Middle frontal gyrus (tissue), 1 donor: ENCODE results near the gene GJA9.
A peak's percentile ranks its signal among the peaks of the same experiment; 100 is the strongest.
"Not testable (repeated sequence)": the region's sequence is repeated elsewhere in the genome, so short reads cannot be mapped to it uniquely, and the experiment has no call there.

ENCODE experiments used
- DNase-seq: peaks from one replicate; pipeline ENCODE4 v3.0.0-alpha.2; 2015; ENCODE audit warnings: low spot score; ENCODE audit errors: extremely low spot score

The GJA9 gene

DNA sequence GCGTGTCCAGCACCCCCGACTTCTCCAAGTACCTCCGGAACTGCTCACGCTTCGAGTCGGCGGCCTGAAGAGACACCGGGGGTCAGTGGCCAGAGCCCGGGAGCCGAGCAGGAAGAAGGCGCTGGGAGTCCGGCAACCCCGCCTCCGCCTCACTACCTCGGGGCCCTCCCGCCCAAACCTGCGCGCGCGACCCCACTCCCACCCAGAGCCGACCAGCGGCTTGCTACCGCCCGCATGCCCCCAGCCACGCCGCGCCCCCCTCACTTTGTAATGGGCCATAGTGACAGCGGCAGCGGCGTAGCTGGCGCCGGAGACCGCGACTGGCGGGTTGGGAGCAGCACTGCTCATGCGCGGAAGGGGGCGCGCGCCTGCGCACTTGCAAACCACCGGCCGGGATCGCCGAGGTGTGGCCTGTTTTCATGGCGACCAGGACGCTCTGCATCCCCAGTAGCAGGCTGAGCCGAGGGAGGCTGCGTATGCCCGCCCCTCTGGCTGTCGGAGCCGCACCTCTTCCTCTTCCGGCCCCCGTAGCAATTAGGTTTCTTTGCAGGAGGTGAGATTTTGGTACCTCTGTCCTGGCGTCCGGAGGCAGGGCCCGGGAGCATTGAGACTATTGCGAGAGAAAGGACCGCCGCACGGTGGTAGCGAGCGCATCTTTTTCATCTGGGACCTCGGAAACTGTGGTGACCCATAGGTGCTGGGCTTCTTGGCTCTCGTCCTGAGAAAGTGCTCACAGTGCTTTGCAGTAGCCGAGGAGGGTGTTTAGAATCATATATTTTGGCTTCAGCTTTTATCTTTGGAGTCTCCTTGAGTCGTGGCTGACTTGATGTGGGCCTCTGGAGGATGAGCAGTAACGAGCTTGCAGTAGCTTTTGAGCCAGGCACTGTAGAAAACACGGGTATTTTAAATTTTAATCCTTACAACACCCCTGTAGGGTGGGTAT lies 8.1 kb downstream of the GJA9 start, which contains the start of gene MYCBP:
Gene MYCBP (minus strand): TSS at position 322 of the 943 bp plus-strand sequence. CDS start 43 bp downstream, at position 279.
- DNase-seq, result peak; percentile 89

DNA sequence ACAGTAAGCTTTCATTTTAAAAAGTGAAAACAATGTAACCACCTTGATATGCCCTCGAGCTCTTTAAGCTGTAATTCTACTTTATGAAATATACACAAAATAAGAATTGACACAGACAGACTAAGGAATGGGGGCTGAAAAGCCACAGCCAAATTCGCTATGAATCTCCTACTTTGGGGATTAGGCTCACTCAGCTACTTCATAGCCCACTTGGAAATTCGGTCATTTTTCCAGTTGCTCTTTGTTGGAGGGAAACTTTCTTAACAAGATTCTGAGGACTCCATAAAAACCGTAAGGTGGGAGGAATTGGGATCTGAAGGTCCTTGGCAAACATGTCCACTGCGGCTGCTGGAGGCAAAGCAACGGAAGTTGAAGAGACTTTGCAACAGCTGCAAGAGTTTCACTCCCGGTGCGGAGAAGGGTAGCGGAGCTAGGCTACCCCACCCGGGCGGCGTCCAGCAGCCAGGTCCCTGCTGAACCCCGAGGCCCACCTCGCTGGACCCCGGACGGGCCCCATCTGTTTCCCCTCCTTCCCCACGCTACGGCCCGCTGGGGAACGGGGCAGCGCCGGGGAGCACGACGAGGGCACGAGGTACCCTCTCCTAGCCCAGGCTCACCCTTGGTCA lies 8.9 kb downstream of the GJA9 start:
- DNase-seq, result no peak

DNA sequence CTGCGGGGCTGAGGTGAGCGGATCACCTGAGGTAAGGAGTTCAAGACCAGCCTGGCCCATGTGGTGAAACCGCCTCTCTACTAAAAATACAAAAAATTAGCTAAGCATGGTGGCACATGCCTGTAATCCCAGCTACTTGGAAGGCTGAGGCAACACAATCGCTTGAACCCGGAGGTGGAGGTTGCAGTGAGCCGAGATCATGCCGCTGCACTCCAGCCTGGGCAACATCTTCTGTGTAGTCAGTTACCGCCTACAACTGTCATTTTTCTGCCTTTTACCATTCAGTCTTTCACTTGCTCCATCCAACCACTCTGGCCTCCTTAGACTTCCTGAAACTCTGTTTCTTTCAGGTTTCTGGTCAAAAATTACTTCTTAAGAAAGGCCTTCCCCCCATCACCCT lies 10.4 kb downstream of the GJA9 start:
- no peak for DNase-seq

DNA sequence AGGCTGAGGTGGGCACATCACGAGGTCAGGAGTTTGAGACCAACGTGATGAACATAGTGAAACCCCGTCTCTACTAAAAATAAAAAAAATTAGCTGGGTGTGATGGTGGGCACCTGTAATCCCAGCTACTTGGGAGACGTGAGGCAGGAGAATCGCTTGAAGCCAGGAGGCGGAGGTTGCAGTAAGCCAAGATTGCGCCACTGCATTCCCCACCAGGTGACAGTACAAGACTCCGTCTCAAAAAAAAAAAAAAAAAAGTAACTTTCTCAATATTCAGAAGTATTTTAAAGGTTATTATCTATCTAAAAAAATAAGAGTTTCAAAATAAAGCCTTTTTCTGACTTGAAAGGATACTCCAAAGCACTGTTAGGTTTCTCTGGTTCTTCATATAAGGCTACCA lies 14.2 kb downstream of the GJA9 start:
- no peak for DNase-seq

DNA sequence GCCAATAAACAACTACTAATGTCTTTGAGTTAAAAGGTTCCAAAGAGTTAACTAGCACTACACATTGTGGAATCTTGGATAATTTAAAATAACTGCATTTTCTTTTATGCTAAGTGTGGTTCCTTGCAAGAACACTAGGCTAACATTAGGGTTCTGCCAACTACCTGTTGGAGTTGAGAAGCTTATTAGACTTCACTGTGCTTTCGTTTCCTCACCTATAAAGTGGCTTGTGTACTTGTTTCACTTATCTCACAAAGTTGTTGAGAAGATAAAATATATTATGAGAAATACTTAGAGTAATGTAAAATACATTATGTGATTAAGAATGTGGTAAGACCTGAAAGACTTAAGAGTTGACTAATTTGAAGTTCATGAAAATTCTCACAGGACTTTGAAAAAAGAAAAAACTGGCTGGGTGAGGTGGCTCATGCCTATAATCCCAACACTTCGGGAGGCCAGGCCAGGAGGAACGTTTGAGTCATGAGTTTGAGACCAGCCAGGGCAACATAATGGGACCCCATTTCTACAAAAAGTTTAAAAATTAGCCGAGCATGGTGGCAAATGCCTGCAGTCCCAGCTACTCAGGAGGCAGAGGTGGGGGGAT lies 16.2 kb downstream of the GJA9 start:
- DNase-seq, result no peak

DNA sequence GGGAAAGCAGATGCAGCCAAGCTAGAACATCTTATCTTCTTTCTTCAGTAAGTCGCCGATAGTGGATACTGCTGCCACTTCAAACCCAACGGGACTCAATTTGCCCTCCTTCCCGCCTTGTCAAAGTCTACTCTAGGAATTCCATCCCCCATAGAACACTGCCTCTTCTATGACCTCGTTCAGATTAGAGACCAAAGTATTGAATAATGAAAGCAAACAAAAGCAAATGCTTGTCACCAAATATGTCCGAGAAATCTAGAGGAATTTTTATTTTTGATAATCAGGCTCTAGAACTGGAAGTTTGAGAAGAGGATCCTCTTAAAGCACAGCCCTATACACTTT lies 21.0 kb downstream of the GJA9 start:
- DNase-seq, result no peak

DNA sequence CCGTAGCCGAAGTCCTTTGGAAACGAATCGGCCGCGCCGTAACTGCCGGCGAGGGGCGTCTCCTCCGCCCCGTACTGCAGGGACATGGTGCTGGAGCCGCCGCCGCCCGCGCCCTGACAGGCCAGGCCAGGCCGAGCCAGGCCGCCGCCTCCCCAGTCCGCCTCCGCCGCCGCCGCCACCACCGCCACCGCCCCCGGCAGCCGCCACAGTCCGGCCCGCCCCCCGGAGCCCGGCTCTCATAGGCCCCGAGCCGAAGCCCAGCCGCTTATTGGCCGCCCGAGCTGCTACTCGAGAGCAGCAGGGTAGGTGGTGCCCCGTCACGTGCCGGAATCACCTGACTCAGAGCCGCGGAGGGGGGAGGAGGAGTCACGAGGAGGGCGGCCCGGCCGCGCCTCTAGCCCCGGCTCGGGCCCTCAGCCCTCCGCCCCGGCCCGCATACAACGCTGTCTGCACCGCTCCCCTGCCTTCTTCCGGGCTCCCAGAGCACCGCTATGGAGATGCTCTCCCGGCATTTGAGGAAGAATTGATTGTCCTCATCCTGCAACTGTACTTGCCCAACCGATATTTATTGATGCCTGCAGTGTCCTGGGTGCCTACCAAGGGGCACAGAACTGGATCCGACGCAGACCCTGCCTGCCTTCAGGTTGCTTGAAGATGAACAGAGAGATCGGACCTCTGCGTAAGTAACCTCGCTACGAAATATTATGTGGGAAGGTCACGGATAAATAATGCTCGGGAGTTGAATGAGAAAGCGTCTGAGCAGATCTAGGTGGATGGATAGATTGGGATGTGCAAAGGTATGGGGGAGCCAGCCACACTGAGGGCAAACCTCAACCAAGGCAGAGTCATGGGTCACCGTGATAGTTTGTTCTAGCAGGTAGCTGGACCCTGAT lies 21.6 kb downstream of the GJA9 start, which contains the start of gene RRAGC:
Gene RRAGC (minus strand): TSS at position 212 of the 893 bp plus-strand sequence. CDS start 126 bp downstream, at position 86.
- peak; percentile 94 for DNase-seq

DNA sequence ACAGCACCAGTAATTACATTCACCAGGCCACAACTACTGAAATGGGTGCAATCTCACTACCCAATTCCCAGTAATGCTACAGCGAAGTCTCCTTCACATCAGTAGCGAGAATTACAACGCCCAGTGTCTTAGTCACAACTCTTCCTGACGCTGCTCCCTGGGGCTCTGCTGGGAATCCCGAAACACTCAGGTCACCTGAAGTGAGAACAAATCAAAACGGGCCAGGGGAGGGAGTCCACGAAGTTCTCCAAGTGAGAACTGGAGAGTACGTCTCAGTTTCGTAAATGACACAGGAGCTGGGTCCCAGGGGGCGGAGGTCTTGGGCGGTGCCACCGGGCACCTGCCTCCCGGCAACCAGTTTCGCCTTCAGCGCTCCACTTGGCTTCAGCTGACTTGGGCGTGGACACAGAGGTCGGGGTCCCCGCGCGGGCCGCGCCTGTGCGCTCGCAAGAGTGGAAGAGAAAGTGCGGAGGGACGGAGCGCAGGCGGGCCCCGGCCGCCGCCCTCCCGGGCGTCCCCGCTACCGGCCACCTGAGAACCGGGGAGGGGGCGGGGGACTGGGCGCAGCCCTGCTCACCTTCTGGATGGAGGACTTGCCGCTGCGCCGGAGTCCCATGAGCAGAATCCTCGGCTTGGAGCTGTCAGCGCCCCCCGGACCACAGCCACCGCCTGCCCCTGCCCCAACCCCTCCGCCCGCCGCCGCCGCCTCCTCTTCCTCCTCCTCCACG lies 22.4 kb downstream of the GJA9 start:
- DNase-seq, result no peak

DNA sequence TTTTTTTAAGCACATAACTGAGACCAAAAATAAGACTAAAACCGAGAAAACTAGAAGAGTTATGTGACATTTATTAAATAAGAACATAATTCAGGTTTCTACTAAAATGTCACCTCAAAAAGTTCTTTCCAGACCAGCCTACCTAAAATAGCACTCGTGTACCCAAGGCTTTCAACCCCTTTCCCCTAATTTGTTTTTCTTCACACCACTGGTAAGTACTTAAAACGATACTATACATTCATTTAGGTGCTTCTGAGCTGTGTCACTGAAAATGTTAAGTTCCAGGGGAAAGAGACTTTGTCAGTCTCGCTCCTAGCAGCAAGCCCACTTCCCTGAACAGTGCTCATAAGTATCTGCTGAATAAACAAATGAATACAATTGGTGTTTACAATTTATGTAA lies 28.6 kb downstream of the GJA9 start:
- DNase-seq, result no peak

DNA sequence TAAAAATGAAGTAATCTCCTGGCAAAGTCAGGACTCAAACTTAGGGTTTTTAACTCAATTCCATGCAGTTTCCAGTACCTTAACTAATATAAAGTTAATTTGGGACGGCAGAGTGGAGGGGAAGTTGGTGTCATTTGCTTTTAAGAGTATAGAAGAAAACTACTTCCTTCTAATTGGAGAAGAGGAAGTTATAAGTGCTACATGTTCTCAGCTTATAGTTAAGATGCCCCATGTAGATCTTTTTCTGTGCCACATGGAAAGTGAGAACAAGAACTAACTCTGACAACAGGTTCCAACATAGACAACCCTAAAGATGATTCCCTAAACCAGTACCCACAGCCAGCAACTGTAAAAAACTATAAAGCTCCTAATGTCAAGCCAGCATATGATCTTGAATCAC lies 33.3 kb downstream of the GJA9 start:
- no peak for DNase-seq

DNA sequence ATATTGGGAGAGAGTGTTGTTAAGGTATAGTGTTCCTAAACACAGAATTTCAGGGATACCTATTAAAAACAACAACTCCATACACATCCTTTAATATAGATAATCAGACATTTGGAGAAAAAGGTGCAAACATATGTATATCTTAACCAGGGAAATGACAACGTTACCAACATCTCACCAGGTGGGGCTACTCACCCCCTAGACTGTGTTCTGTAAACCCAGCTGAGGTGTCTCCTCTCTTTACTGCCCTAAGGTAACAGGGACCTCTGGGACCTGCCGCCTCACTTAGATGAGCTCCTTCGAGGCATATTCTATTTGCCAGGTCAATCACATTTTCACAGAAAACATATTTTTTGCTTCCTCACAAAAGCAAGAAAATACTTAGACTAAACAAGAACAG lies 35.2 kb downstream of the GJA9 start:
- no peak for DNase-seq

DNA sequence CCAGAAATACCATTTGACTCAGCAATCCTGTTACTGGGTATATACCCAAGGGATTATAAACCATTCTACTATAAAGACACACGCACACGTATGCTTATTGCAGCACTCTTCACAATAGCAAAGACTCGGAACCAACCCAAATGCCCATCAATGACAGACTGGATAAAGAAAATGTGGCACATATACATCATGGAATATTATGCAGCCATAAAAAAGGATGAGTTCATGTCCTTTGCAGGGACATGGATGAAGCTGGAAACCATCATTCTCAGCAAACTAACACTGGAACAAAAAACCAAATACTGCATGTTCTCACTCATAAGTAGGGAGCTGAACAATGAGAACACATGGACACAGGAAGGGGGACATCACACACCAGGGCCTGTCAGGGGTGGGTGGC lies 36.3 kb downstream of the GJA9 start:
- not testable (repeated sequence) for DNase-seq

DNA sequence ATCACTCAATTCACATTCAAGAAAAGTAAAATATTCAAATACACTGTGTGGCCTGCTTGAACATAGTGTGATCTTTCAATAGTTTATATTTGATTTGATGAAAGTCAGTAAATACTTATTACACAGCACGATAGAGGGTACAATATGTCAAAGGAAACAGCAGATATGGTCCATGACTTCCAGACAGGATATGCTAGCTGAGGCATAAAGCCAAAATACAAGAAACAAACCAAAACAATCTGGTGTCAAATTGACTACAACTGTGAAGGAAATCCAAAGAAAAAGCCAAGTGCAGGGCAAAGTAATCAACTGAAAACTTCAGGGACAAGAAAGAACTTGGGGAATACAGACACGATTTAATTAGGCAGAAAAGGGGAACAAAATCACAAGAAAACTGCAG lies 41.1 kb downstream of the GJA9 start:
- DNase-seq, result no peak

DNA sequence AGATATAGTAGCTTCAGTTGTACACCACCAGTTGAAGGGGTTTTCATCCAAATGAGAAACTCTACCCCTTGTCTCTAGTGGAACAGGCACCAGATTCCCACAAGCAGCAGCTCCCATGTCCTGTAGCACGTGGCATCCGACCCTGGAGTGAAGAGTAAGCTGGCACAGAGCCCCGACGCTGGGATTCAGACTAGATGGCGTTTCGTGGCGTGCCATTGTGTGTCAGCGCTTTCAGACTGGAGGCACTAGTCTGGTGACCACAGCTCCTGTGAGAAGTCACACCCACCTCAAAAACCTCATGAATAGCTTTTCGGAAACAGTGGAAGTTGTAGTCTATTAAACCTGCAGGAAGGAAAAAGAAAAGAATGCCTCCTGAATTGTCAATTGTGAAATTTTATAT lies 42.0 kb downstream of the GJA9 start:
- DNase-seq, result no peak

DNA sequence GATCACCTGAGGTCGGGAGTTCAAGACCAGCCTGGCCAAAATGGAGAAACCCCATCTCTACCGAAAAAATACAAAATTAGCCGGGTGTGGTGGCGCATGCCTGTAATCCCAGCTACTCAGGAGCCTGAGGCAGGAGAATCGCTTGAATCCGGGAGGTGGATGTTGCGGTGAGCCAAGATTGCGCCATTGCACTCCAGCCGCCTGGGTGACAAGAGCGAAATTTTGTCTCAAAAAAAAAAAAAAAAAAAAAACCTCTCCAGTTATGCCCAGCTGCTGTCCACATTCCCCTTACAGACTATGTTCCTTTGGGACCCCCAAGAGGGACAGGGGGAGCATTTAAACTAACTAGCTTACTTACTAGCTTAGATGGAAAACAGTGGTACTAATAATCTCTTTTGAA lies 45.1 kb downstream of the GJA9 start:
- DNase-seq, result not testable (repeated sequence)

DNA sequence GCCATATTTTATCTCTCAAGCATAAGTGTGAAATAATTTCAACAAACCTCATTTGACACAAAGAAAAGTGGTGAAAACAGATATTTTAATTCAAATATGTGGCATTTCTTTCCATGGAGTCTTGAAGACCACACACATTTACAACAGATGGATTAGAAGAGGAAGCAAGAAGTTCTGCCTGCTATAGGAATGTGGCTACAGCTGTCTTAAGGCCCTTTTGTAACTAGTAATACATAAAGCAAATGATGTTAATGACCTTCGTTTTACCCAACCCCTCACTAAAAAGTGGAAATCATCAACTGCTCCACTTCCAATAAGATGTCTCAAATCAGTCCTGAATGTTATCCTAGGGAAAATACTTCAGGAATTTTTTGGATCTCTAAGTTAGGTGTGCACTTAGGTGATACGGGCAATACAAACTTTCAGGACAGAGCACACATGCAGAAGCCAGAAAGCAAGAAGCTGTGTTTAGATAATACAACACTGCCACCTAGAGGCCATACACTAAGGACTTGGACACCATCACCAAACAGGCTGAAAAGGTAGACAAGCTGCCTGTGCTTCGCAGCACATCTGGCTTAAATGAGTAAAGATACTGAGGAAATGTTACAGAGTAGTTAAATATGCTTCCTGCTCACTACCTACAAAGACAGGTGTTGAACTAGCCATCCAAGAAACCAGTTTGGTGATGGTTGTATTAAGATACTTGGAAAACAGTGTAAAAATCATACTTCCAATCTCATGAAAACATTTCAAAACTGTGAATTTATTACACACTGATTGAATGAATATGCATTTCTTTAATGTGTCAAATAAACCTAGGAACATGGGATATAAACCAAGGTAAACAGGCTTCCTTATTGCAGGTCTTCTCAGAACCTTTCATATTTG lies 46.2 kb downstream of the GJA9 start:
- DNase-seq, result peak; percentile 49

DNA sequence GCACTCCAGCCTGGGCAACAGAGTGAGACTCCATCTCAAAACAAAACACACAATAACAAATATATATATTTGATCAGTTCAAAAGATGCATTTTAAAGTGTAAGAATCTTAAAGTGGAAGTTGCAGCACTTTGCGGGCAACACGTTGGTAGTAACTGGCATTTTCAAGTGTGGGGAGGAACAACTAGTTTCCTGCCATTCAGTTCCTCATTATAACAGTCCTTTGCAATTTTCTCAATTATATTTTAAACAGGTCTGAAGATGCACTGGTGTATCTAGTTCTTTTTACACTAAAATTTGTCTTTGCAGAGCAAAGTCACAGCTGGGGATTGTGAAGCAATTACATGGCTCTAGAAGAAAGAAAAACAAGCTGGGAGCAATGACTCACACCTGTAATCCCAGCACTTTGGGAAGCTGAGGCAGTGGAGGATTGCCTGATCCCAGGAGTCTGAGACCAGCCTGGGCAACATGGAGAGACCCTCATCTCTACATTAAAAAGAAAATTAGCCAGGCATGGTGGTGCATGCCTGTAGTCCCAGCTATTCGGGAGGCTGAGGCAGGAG lies 47.1 kb downstream of the GJA9 start:
- no peak for DNase-seq

DNA sequence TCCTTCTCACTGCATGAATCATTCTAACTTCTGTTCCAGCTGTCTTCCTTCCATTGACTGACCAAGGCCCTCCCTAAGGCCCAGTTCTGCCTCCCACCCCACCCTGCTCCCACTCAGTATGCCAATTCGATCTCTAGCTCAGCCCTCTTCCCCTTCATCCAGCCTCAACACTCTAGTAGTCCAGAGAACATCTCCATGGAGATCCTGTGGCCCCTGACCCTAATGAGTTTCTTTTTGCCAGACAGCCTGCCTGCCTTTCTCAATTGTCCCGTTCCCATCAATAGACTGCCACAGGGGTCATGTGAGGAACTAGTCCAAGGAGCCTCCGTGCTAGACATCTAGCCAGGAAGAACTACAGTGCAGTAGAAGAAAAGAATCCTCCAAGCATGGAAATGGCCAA lies 48.2 kb downstream of the GJA9 start:
- DNase-seq, result no peak

DNA sequence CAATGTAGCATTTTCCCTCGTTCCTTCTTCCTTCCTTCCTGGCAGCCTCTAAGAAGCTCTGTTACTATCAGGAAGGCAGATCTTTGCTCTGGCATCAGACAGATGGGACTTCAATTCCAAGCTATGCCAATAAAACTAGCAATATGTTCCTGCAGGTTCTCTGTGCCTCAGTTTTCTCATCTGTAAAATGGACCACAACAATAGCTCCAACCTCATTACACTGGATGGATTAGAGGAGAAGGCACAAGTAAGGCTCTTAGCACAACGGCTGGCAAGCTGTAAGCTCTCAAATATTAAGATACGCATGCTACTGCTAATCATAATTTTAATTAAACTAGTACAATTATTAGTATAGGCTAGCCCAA lies 49.0 kb downstream of the GJA9 start:
- no peak for DNase-seq
